Osteocyte (in vitro differentiated cells): ENCODE data around the gene MYBPHL. TPM values are rescaled to one million over a fixed set of nuclear protein-coding genes. Genes with fewer than 3 reads are reported as not detected.

Experiments
- DNase-seq: peaks from one replicate; pipeline ENCODE4 v3.0.0; 2021; ENCODE audit warnings: mixed read lengths; ENCODE audit not compliant: unreplicated experiment; ENCODE audit errors: extremely low spot score
- H3K27ac Mint-ChIP-seq: one replicate; pipeline ENCODE4 v1.8.0; 2021; ENCODE audit warnings: mild to moderate bottlenecking, mixed read lengths; ENCODE audit not compliant: unreplicated experiment
- H3K27me3 Mint-ChIP-seq: one replicate; pipeline ENCODE4 v1.8.0; 2021; ENCODE audit warnings: mixed read lengths; ENCODE audit not compliant: unreplicated experiment
- H3K36me3 Mint-ChIP-seq: one replicate; pipeline ENCODE4 v1.8.0; 2021; ENCODE audit warnings: mixed read lengths; ENCODE audit not compliant: unreplicated experiment
- H3K4me1 Mint-ChIP-seq: one replicate; pipeline ENCODE4 v1.8.0; 2021; ENCODE audit warnings: mixed read lengths; ENCODE audit not compliant: unreplicated experiment
- H3K4me3 Mint-ChIP-seq: one replicate; pipeline ENCODE4 v1.8.0; 2021; ENCODE audit warnings: mild to moderate bottlenecking, moderate library complexity, mixed read lengths; ENCODE audit not compliant: unreplicated experiment
- H3K9me3 Mint-ChIP-seq: one replicate; pipeline ENCODE4 v1.8.0; 2021; ENCODE audit warnings: mixed read lengths; ENCODE audit not compliant: unreplicated experiment
- CTCF ChIP-seq: fragments of 200-600 bp; sonication (generic); IDR thresholded peaks from 2 replicates; pipeline ENCODE4 v1.5.0; 2021; ENCODE audit warnings: antibody characterized with exemption, mild to moderate bottlenecking, moderate library complexity
- total RNA-seq: library from RNA; stranded (reverse); gene quantifications from 2 replicates; pipeline ENCODE4 v1.2.1, GENCODE V29; 2021

Gene MYBPHL
- total RNA-seq, 1 donor from 2014 or later = not detected

- Mint-ChIP-seq H3K9me3 (no peaks in the 10 kb centered on the region), H3K27ac (no peak overlapping the region), H3K4me3 (peak overlapping the region; percentile 65), H3K27me3 (no peaks in the 10 kb centered on the region), H3K36me3 (no peaks in the 10 kb centered on the region), H3K4me1 (peaks cover 25% of the 10 kb centered on the region)
- no peak for DNase-seq
- TF ChIP-seq CTCF = no peak
These were observed 57.0 kb downstream of the MYBPHL start for GRCh38 chr1:109249654-109250401.

GRCh38 chr1:109248797-109249629, 57.8 kb downstream of the MYBPHL start, which contains the start of gene CELSR2:
Gene CELSR2 (plus strand): TSS chr1:109249539. CDS start chr1:109250080, 541 bp downstream.
- Mint-ChIP-seq H3K27me3 (no peaks in the 10 kb centered on the region), H3K4me1 (peaks cover 17% of the 10 kb centered on the region), H3K9me3 (no peaks in the 10 kb centered on the region), H3K36me3 (no peaks in the 10 kb centered on the region), H3K27ac (no peak within 1 kb of the TSS), H3K4me3 (peak within 1 kb of the TSS; percentile 65)
- no peak for TF ChIP-seq CTCF
- DNase-seq = no peak

GRCh38 chr1:109248444-109248796, 58.4 kb downstream of the MYBPHL start:
- peaks cover 11% of the 10 kb centered on the region for H3K4me1 Mint-ChIP-seq
- DNase-seq = no peak
- no peaks in the 10 kb centered on the region for H3K27me3 Mint-ChIP-seq
- H3K36me3 Mint-ChIP-seq = no peaks in the 10 kb centered on the region
- H3K27ac Mint-ChIP-seq = no peak overlapping the region
- no peak for TF ChIP-seq CTCF
- no peaks in the 10 kb centered on the region for H3K9me3 Mint-ChIP-seq
- no peak overlapping the region for H3K4me3 Mint-ChIP-seq

GRCh38 chr1:109247401-109248365, 59.1 kb downstream of the MYBPHL start:
- H3K4me3 Mint-ChIP-seq = no peak overlapping the region
- no peak for DNase-seq
- H3K9me3 Mint-ChIP-seq = no peaks in the 10 kb centered on the region
- no peaks in the 10 kb centered on the region for H3K36me3 Mint-ChIP-seq
- TF ChIP-seq CTCF = no peak
- H3K4me1 Mint-ChIP-seq = peaks cover 7% of the 10 kb centered on the region
- no peaks in the 10 kb centered on the region for H3K27me3 Mint-ChIP-seq
- H3K27ac Mint-ChIP-seq = no peak overlapping the region
